B cell (primary cell): ENCODE measurements around the gene BPIFB2. TPM values are rescaled to one million over a fixed set of nuclear protein-coding genes. Genes with fewer than 3 reads are reported as not detected.

Experiments
- ATAC-seq: fragments of 200-7000 bp; cut with Tn5 transposase; one replicate; pipeline ENCODE4 v1.10.0; 2021; ENCODE audit warnings: low read depth, mild to moderate bottlenecking, moderate number of reproducible peaks, moderate library complexity
- CTCF ChIA-PET: fragments of 350-600 bp; sonication (Branson Sonifier 250); formaldehyde crosslinking; loops from one replicate; lab custom pipeline; 2021; ENCODE audit warnings: antibody characterized with exemption, inconsistent platforms; lab: Charles Lee
- POLR2A ChIA-PET: fragments of 350-600 bp; sonication (Branson Sonifier 250); formaldehyde crosslinking; loops from one replicate; lab custom pipeline; 2021; ENCODE audit warnings: antibody characterized with exemption; lab: Charles Lee
- DNase-seq: peaks from one replicate; pipeline ENCODE4 v3.0.0; 2013
- H2AFZ ChIP-seq: 2 replicates; pipeline ENCODE4 v1.6.1; 2012; ENCODE audit warnings: mild to moderate bottlenecking, low read depth, low read length; ENCODE audit not compliant: insufficient read depth, poor library complexity, severe bottlenecking
- H3K27ac ChIP-seq, 2 donors: 1 replicate in 1 of 2; 2 replicates in 1 of 2; pipeline ENCODE4 v1.5.1; 2012 to 2013; ENCODE audit warnings: low read length in 2 of 2, mild to moderate bottlenecking in 2 of 2, moderate library complexity in 1 of 2
- H3K27me3 ChIP-seq, 4 experiments: fragments of 200-600 bp in 1 of 4; sonication (generic) in 1 of 4; replicated peaks in 1 of 4; 1 replicate in 2 of 4; 2 replicates in 2 of 4; pipeline versions ENCODE4 v1.6.1 to v1.7.0; 2013 to 2016; ENCODE audit warnings: low read length in 3 of 4, mild to moderate bottlenecking in 2 of 4, mixed read lengths in 1 of 4, moderate library complexity in 1 of 4; ENCODE audit not compliant: insufficient read depth in 4 of 4, control insufficient read depth in 3 of 4; ENCODE audit errors: control extremely low read depth in 1 of 4
- H3K36me3 ChIP-seq, 2 experiments: replicated peaks in 1 of 2; 1 replicate in 1 of 2; 2 replicates in 1 of 2; pipeline versions ENCODE4 v1.6.1 to v1.7.1; 2013; ENCODE audit warnings: low read length in 1 of 2; ENCODE audit not compliant: insufficient read depth in 2 of 2, control insufficient read depth in 1 of 2; ENCODE audit errors: control extremely low read depth in 1 of 2, extremely low read depth in 1 of 2
- H3K4me1 ChIP-seq, 2 donors: fragments of 200-600 bp in 1 of 2; sonication (generic) in 1 of 2; 1 replicate in 1 of 2; 2 replicates in 1 of 2; pipeline versions ENCODE4 v1.5.1 to v1.6.1; 2013 to 2017; ENCODE audit warnings: low read length in 2 of 2; ENCODE audit not compliant: control insufficient read depth in 2 of 2, insufficient read depth in 2 of 2
- H3K4me2 ChIP-seq: replicated peaks from 2 replicates; pipeline ENCODE3; 2012; ENCODE audit warnings: mild to moderate bottlenecking, low read depth, low read length; ENCODE audit not compliant: poor library complexity, severe bottlenecking
- H3K4me3 ChIP-seq, 5 experiments: fragments of 200-600 bp in 1 of 5; sonication (generic) in 1 of 5; 1 replicate in 3 of 5; 2 replicates in 2 of 5; pipeline versions ENCODE4 v1.5.1 to v1.7.0; 2011 to 2016; ENCODE audit warnings: low read length in 4 of 5, mild to moderate bottlenecking in 4 of 5, low read depth in 2 of 5, control low read depth in 1 of 5, moderate library complexity in 1 of 5; ENCODE audit not compliant: insufficient read depth in 1 of 5; ENCODE audit errors: control extremely low read depth in 1 of 5, extremely low read depth in 1 of 5
- H3K79me2 ChIP-seq: fragments of 200-600 bp; sonication (generic); one replicate; pipeline ENCODE4 v1.6.0; 2016; ENCODE audit warnings: low read length; ENCODE audit not compliant: control insufficient read depth, insufficient read depth
- H3K9ac ChIP-seq: fragments of 200-600 bp; sonication (generic); 2 replicates; pipeline ENCODE4 v1.6.1; 2017; ENCODE audit warnings: mild to moderate bottlenecking, low read length, moderate library complexity
- H3K9me3 ChIP-seq, 3 donors: one replicate each; pipeline versions ENCODE4 v1.6.1 to v1.7.1; 2013; ENCODE audit warnings: low read length in 2 of 3; ENCODE audit not compliant: control insufficient read depth in 2 of 3, insufficient read depth in 1 of 3; ENCODE audit errors: control extremely low read depth in 1 of 3
- H4K20me1 ChIP-seq: 2 replicates; pipeline ENCODE4 v1.6.0; 2012; ENCODE audit warnings: mild to moderate bottlenecking, low read length; ENCODE audit not compliant: insufficient read depth, control insufficient read depth, poor library complexity, severe bottlenecking
- H3K27ac Mint-ChIP-seq: one replicate; pipeline ENCODE4 v1.8.0; 2021; ENCODE audit warnings: mixed read lengths
- H3K27me3 Mint-ChIP-seq: one replicate; pipeline ENCODE4 v1.8.0; 2021; ENCODE audit warnings: mixed read lengths
- H3K4me1 Mint-ChIP-seq: one replicate; pipeline ENCODE4 v1.8.0; 2021; ENCODE audit warnings: mixed read lengths
- H3K4me3 Mint-ChIP-seq: one replicate; pipeline ENCODE4 v1.8.0; 2021; ENCODE audit warnings: mixed read lengths
- H3K9me3 Mint-ChIP-seq: one replicate; pipeline ENCODE4 v1.8.0; 2022; ENCODE audit warnings: mixed read lengths; ENCODE audit not compliant: insufficient read depth
- CTCF ChIP-seq: fragments of 200-600 bp; IDR thresholded peaks from one replicate; pipeline ENCODE4 v1.8.0; 2022; ENCODE audit warnings: antibody characterized with exemption, mild to moderate bottlenecking
- EZH2 ChIP-seq: IDR thresholded peaks from 2 replicates; pipeline ENCODE4 v1.6.1; 2012; ENCODE audit warnings: borderline replicate concordance, low read depth, mild to moderate bottlenecking, moderate library complexity, low read length; ENCODE audit not compliant: insufficient read depth, poor library complexity, severe bottlenecking
- WGBS: methylation state at CpG from one replicate; pipeline ENCODE4 v1.1.5; 2013; ENCODE audit warnings: missing lambda C conversion rate; ENCODE audit not compliant: insufficient coverage; 5-methylcytosine and 5-hydroxymethylcytosine counted together
- intact Hi-C: fragments of 100-400 bp; cut with micrococcal nuclease; formaldehyde crosslinking; loops from one replicate; pipeline ENCODE4 v1.10.0; 2022
- polyA plus RNA-seq: library from polyadenylated mRNA; depleted of rRNA; stranded (reverse); fragments of >200 nt; gene quantifications from 2 replicates; pipeline ENCODE4 v1.2.3, GENCODE V29; 2012
- total RNA-seq, 2 donors: library from RNA; stranded (reverse); fragments of 120-200 nt in 1 of 2; gene quantifications; 1 replicate in 1 of 2; 2 replicates in 1 of 2; pipeline versions ENCODE4 v1.2.3 to v1.2.4, GENCODE V29; 2013 to 2022

Gene BPIFB2
- total and polyA plus RNA-seq, 2 donors (not counting 1 experiment from before 2014, with no cell fraction given): not detected

GRCh38 chr20:33054381-33054780, 46.9 kb downstream of the BPIFB2 start:
- Histone ChIP-seq H3K27me3 (no peaks in the 10 kb centered on the region), H3K79me2 (no peaks in the 10 kb centered on the region), H2AFZ (no peak overlapping the region), H3K9ac (no peak overlapping the region), H3K4me2 (no peak overlapping the region), H3K4me3 (no peak overlapping the region), H3K4me1 (no peaks in the 10 kb centered on the region), H3K36me3 (no peaks in the 10 kb centered on the region), H4K20me1 (no peaks in the 10 kb centered on the region), H3K9me3 (no peaks in the 10 kb centered on the region), H3K27ac (no peak overlapping the region)
- 97% methylated on average over 5 of the region's 7 CpGs for WGBS
- intact Hi-C loops: no loop called here
- Mint-ChIP-seq H3K27ac (no peak overlapping the region), H3K27me3 (no peaks in the 10 kb centered on the region), H3K9me3 (no peaks in the 10 kb centered on the region), H3K4me1 (no peaks in the 10 kb centered on the region), H3K4me3 (no peak overlapping the region)
- ATAC-seq (no peak), DNase-seq (no peak)
- ChIA-PET POLR2A (no interaction called here), CTCF (no interaction called here)
- TF ChIP-seq EZH2 (no peak), CTCF (no peak)

- no peaks in the 10 kb centered on the region for H4K20me1 ChIP-seq
- H3K27me3 ChIP-seq: no peaks in the 10 kb centered on the region
- Mint-ChIP-seq H3K4me1 (no peaks in the 10 kb centered on the region), H3K27ac (no peak overlapping the region), H3K27me3 (no peaks in the 10 kb centered on the region), H3K4me3 (no peak overlapping the region), H3K9me3 (no peaks in the 10 kb centered on the region)
- CTCF ChIA-PET: no interaction called here
- DNase-seq (no peak), ATAC-seq (no peak)
- TF ChIP-seq EZH2: no peak
- intact Hi-C loops: no loop called here
- no peak overlapping the region for H3K27ac ChIP-seq
- POLR2A ChIA-PET: no interaction called here
- no peaks in the 10 kb centered on the region for H3K79me2 ChIP-seq
- no peak overlapping the region for H2AFZ ChIP-seq
- H3K4me1 ChIP-seq: no peaks in the 10 kb centered on the region
- H3K9ac ChIP-seq: no peak overlapping the region
- H3K9me3 ChIP-seq: no peaks in the 10 kb centered on the region
- no peak overlapping the region for H3K4me2 ChIP-seq
- H3K4me3 ChIP-seq: no peak overlapping the region
- 90% methylated on average over 2 of the region's 2 CpGs for WGBS
- no peaks in the 10 kb centered on the region for H3K36me3 ChIP-seq
Measured at GRCh38 chr20:33054791-33055190, 47.3 kb downstream of the BPIFB2 start.
